ENCODE measurements around the gene CEP95.

The CEP95 gene

GRCh38 chr17:64515829-64516228 lies 9.1 kb downstream of the CEP95 start:
- DNase-seq, result no peak

- no peak for DNase-seq
Observed at GRCh38 chr17:64519601-64520000, 12.8 kb downstream of the CEP95 start.

- DNase-seq, result no peak
Observed at GRCh38 chr17:64520359-64520758, 13.6 kb downstream of the CEP95 start.

GRCh38 chr17:64527914-64528313 lies 21.1 kb downstream of the CEP95 start:
- DNase-seq, result no peak

- no peak for DNase-seq
Observed at GRCh38 chr17:64529221-64529620, 22.4 kb downstream of the CEP95 start.

- DNase-seq, result no peak
Observed at GRCh38 chr17:64531955-64532371, 25.2 kb downstream of the CEP95 start.

- DNase-seq, result no peak
Observed at GRCh38 chr17:64532409-64532808, 25.6 kb downstream of the CEP95 start.

GRCh38 chr17:64533784-64534183 lies 27.0 kb downstream of the CEP95 start:
- DNase-seq, result no peak

- no peak for DNase-seq
Observed at GRCh38 chr17:64534187-64534586, 27.4 kb downstream of the CEP95 start.

GRCh38 chr17:64535357-64535756 lies 28.6 kb downstream of the CEP95 start:
- no peak for DNase-seq

- no peak for DNase-seq
Observed at GRCh38 chr17:64536913-64537312, 30.1 kb downstream of the CEP95 start.

- no peak for DNase-seq
Observed at GRCh38 chr17:64537488-64537887, 30.7 kb downstream of the CEP95 start.

GRCh38 chr17:64538508-64539130 lies 31.8 kb downstream of the CEP95 start:
- no peak for DNase-seq

- no peak for DNase-seq
Observed at GRCh38 chr17:64540118-64540776, 33.5 kb downstream of the CEP95 start.

GRCh38 chr17:64544742-64545141 lies 38.0 kb downstream of the CEP95 start:
- no peak for DNase-seq

GRCh38 chr17:64546716-64547115 lies 39.9 kb downstream of the CEP95 start:
- peak in 12 of 51 donors; percentile 1 to 48 (median 6) for DNase-seq

- no peak for DNase-seq
Observed at GRCh38 chr17:64547319-64547718, 40.5 kb downstream of the CEP95 start.

GRCh38 chr17:64551461-64551860 lies 44.7 kb downstream of the CEP95 start:
- no peak for DNase-seq

GRCh38 chr17:64554028-64554637 lies 47.4 kb downstream of the CEP95 start:
- no peak for DNase-seq

GRCh38 chr17:64555281-64555680 lies 48.5 kb downstream of the CEP95 start:
- no peak for DNase-seq

- DNase-seq, result no peak
Observed at GRCh38 chr17:64564098-64564497, 57.3 kb downstream of the CEP95 start.

GRCh38 chr17:64565563-64565962 lies 58.8 kb downstream of the CEP95 start:
- no peak for DNase-seq

- no peak for DNase-seq
Observed at GRCh38 chr17:64571746-64572145, 65.0 kb downstream of the CEP95 start.

Data from hypothalamus (tissue), 51 donors.